Umbilical cord (tissue), 2 donors: ENCODE results near the gene TTC23. TPM values are rescaled to one million over a fixed set of nuclear protein-coding genes. Genes with fewer than 3 reads are reported as not detected.
A peak's percentile ranks its signal among the peaks of the same experiment; 100 is the strongest.
"Not testable (repeated sequence)": the region's sequence is repeated elsewhere in the genome, so short reads cannot be mapped to it uniquely, and the experiment has no call there.

ENCODE experiments used
- DNase-seq: peaks from one replicate; pipeline ENCODE4 v3.0.0-alpha.2; 2015; ENCODE audit warnings: low spot score
- total RNA-seq: library from RNA; depleted of rRNA; stranded (reverse); fragments of >200 nt; gene quantifications from one replicate; pipeline ENCODE4 v1.2.3, GENCODE V29; 2014; ENCODE audit warnings: low replicate concordance; ENCODE audit not compliant: insufficient read depth

The TTC23 gene
- total RNA-seq, 1 donor from 2014 or later: 68.1 TPM

DNA sequence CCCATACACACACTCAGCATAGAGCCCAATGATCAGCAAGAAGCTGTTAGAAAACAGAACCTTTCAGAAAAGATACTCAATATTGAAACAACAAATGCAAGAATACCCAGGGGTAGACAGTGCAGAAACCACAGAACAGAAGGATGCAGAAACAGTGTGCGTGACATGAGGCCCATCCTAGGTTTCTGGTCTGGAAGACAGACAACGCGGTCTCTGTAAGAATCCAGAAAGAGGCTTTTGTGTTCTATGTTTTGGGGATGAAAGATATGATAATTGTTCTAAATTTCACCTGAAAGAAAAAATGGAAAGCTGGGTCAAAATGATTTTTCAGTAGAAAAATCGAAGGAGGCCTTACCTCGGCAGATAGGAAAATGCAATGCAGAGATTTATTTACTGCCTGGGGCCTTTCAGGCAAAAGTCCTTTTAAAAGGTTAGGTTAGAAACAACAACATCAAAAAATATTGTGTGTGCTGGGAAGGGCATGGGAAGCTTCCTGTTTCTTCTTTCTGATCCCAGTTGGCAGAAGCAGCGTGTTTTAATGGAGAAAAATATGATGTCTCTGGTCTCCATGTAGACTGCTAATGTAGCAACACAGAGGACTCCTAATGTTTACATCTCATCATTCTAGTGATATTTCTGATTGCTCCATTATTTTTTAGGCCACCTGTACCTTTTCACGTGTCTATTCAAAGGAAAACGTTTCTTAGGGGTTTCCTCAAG, 127.5 kb downstream of the TTC23 start:
- DNase-seq: no peak

DNA sequence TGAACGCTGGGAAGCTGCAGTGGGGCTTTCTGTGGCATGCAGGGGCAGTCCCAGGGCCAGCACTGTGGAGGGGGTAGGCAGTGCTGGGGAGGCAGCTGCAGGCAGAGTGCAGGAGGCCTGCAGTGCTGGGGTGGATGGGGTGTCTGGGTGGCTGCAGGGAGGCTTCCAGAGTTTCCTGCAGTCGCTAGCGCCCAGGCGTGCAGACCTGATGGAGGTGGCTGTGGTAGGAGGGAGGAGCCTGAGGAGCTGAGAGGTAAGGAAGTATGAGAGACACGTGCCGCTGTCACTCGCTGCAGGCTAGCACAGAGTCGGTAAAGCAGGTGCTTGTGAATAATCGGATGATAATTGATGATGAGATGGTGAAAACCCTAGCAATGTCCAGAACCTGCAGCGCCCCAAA, 128.2 kb downstream of the TTC23 start:
- DNase-seq: no peak

DNA sequence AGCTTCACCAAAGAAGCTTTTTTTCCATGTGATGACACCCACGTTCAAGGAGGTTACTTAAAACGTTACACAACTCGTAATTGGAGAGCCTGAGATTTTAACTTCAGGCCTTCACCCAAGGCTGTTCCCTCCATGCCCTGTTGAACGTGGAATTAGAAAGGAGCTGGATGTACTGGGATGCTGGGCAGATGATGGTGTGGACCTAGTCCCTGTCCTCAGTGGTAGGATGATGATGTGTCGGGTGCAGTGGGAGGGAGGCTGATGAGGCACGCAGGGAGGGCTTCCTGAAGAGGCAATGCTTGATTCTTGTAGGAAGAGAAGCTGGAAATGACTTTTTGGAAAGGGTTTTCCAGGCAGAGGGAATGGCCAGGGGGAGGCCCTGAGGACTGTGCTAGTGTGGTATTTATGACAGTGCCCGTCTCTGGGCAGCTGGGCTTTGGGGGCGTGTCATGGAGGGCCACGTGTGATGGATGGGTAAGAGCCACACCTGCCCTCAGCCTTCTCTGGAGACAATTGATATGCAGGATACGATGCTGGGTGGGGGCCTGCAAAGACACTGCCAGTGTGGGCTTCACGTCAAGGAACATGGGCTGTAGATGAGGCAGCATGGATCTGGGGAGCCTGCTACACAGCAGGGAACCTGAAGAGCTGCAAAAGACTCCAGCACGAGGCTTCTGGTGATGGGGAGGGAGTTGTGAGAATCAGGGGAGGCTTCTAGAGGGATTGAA, 129.2 kb downstream of the TTC23 start:
- DNase-seq: no peak

DNA sequence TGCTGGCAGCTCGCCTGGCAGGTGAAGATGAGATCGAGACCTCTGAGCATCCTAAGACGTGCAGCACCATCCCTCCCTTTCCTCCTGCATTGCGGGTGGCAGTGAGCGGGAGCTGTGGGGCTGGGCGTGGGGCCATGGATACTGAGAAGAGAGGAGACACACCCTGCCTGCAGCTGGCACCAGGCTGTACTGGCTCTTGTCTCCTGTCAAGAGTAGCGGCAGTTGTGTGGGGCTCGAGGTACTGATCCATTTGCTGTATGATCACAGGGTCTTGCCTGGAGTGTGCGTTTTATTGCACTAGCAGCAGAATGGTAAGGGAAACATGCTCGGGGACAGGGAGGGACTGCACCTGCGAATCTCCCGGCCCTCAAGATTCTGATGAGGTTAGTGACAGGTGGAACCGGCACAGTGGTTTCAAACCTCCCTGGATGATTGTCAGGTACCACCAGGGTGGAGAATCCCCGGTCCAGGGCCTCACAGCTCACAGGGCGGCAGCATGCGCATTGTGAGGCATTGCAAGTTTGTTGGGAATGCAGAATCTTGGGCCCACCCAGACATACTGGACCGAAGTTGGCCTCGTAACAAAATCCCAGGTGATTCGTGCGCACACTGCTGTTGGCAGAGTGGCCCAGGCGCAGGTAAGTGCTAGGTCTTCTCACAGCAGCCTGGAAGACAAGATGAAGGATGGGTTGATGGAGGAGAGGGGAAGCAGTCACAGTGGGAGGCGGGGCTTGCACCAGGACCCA, 130.4 kb downstream of the TTC23 start:
- no peak for DNase-seq

DNA sequence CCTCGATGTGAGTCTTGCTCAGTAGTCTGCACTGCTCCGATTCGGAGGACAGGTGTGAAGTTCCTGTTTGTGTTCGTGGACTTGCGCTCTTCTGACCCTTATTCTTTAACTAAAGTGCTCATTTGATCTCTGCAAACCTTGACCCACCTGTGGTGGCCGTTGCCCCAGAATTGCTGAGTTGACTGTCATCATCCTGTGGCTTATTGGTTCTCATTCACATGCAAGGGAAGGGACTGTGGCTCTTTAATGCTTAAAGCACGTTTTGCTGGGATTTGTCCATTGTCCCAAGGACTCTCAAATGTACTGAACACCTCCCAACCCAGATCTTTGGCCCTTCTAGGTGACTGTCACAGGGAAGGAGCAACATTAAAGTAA, 131.1 kb downstream of the TTC23 start:
- DNase-seq: no peak

DNA sequence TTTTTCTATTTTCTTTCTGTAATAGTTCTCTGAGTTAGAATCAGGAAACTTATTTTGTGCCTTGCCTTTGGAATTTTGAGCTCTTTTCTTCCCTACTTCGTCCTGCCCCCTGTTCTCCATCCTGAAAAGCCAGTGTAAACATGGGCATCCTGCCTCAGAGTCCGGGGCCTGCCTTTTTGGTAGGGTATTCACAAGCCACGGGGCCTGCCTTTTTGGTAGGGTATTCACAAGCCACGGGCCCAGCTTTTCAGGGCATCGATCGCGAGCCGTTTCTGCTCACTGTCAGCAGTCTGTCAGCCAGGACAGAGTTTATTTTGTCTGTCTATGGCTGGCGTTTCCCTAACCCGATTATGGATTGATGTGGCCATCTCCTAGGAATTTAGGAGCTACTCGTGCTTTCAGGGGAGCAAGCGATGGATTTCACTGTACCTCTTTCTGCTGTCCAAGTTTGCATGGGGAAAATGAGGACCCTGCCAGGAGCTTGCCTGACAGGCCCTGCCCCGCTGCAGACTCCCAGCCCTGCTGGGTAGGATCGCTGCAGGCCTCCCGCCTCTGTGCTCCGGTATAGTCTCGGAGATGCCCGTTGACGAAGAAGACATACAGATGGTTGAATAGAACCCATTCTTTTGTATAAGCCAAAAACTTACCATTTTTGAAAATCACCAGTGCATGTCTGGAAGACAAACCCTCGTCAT, 131.7 kb downstream of the TTC23 start:
- no peak for DNase-seq

DNA sequence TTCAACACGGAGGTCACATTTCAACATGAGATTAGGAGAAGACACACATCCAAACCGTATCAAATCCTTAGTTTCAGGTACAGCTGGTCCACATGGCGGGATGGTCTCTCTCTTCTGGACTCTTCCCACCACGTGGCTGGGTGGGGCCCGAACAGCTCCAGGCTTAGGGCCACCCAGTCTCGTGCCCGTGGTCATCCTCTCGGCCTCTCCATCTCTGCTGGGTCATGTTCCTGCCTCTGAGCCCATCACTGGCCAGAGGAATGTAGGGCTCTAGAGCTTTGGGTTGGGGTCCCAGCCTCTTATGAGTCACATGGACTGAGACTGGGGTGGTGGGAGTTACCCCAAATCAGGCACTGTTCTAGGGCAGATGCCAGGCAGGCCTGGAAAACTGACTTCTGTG, 132.3 kb downstream of the TTC23 start:
- no peak for DNase-seq

DNA sequence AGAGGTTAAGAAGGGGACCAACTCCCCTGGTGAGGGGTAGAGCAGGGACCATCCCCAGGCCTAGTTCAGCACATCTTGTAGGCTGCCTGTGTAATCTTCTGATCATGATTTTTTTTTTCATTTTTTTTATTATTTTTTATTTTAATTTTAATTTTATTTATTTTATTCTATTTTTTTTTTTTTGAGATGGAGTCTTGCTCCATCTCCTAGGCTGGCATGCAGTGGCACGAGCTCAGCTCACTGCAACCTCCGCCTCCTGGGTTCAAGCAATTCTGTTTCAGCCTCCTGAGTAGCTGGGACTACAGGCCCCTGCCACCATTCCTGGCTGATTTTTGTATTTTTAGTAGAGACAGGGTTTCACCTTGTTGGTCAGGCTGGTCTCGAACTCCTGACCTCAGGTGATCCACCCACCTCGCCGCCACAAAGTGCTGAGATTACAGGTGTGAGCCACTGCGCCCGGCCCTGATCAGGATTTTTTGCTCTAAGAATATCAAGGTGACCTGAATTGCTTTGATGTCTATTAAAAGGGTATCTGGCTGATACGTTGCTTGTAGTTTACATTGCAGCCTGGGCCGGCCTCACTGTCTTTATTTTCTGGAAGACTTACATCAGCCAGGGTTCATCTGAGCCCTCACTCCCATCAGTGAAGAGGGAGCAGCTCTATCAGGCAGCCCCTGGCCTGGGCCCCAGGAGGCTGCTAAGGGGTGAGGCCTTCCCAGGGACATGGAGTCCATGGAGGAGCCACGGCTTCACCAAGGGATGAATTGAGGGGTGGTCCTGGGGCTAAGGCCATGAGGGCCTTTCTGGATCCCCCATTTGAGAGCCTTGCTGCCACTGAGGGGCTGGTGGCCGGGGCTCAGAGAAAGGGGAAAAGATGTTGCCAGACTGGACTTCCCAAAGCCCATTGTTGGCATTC, 133.8 kb downstream of the TTC23 start:
- DNase-seq: no peak

GRCh38 chr15:99114511-99115299, 134.7 kb downstream of the TTC23 start:
- no peak for DNase-seq

DNA sequence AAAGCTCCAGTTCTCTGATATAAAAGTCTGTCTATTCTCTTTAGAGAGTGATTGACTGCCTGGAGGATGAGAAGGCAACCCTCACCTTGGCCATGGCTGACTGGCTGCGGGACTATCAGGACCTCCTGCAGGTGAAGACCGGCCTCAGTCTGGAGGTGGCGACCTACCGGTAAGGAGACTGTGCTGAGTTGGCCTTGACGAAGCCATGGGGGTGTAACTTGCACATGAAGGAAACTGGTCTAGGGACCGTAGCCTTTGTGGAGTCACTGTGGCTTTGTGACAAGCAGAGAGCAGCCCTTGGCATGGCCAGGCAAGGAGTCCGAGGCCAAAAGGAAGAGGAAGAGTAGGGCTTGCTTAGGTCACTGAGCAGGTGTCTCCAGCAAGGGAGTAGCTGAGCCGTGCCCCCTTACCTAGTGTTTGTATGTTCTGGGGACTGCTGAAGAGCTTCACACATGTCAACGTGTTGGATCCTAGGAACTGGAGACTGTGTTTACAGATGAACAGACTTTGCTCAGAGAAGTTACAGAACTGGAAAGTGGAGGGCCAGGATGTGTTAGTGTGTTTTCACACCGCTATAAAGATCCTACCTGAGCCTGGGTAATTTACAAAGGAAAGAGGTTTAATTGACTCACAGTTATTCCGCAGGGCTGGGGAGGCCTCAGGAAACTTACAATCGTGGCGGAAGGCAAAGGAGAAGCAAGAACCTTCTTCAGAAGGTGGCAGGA, 135.7 kb downstream of the TTC23 start:
- DNase-seq: no peak

GRCh38 chr15:99111641-99112040, 137.7 kb downstream of the TTC23 start:
- not testable (repeated sequence) for DNase-seq

DNA sequence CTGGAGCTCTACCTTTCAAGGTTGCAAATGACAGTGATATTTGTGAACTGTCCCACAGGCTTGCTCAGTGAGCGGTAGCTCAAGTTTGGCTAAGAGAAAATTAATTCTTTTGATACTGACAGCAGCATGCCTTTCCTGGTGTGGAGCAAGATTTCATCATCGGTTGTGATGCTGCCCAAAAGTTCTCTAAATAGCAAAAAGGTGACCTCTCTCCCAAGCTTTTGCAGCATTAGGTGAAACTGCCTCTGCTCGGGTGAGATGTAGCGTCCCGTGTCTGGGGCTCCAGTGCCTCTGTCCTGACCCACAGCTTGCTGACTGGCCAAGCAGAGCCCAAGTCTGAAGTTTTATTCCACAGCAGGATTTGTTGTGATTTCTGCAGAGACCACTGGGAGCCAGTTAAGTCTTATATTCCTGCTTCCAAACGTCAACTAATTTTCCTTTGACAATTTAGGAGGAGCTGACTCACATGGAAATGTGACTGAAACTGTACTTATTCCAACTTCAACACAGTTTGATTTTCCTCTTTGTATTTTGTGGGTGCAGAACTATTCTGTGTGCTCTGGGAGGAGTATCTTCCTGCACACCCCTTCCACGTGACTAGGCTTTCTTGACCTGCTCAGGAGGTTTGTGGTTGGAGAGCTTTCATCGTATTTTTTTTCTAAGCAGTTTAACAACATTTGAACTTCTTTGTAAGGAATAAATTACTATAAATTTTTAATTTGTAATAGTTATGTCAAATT, 138.6 kb downstream of the TTC23 start:
- DNase-seq: no peak

DNA sequence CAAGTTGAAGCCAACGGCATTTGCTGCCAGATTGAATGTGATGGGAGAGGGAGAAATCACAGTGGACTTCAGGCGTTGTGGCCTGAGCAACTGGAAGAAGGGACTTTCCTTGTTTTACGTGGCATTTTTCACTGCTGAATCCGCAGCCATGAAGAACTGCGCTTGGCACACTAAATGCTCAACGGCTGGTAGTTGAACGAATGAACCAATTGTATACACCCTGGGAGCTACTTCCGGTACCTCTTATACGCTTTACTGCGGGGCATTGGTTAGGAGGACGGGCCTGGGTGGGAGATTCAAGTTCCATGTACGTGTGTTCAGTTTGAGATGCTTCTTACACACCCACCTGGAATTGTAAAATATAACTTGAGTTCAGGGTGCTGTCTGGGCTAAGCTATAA, 139.3 kb downstream of the TTC23 start:
- DNase-seq: no peak

DNA sequence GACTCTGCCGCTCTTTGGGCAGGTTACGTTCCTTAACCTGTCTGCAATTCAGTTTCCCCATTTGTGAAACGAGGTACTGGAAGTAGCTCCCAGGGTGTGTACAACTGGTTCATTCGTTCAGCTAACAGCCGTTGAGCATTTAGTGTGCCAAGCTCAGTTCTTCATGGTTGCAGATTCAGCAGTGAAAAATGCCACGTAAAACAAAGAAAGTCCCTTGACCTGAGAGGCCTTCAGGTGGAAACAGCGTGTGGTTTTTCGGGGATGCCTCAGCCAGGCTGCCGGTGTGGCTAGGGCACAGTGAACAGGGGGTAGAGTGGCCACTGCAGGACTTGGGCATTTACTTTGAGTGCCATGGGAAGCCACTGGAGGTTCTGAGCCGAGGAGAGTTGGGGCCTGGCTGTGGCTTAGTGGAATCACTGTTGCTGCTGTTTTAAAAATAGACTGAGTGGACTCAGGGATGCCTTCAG, 139.8 kb downstream of the TTC23 start:
- DNase-seq: no peak

DNA sequence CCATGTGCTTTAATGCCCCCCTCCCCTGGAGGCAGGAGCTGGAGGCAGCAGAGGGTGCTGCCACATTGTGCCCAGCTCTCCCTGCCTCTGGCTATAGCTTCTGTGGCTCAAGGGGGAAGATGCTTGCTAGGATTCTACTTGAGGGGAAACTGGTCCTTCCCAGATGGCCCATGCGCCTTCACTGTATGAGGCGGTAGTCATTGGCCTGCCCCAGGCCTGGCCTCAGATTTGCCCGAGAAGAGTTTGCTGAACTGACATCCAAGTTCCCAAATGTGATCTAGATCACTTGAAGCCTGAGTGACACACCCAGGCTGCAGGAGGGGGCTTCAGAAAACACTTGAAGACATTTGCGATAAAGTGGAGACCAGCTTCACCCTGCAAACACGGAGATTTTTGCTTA, 140.4 kb downstream of the TTC23 start:
- no peak for DNase-seq

DNA sequence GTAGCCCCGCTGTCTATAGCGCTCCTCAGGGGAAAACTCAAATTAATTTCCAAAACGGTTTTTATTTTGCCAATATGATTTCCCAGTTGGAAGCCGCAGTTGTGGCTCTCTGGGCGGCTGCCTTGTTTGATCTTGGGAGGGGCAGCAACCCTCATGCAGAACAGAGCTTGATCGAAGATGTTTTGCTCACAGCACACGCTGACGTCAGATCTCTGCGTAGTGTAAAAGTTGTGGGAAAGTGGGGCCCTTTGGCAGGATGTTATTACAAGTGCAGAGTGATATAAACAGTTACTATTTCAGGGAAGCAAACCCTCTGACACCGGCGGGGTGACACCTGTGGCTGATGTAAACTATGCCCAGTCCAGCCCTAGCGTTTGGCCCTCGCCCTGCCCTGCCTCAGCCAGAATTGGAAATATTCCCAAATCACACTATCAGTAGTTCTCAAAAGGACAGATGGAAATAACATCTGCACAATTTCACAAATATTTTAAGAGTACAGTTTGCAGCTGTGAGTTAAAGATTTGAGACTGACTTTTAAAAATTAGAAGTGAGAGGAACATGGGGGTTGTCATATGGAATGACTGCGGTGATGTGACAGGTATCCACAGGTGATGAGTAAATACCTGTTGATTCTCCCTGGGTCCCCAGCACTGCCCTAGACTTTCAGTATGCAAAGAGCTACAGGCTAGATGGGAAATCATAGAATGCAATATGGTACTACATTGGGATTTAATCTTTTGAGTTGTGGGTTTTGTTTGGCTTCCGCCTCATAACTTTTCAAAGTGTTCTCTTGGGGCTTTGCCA, 142.8 kb downstream of the TTC23 start:
- DNase-seq: no peak

GRCh38 chr15:99105514-99106341, 143.7 kb downstream of the TTC23 start:
- peak; percentile 48 for DNase-seq
